Right forelimb (tissue), 1 donor: ENCODE data around the gene POLR3GL.

Experiments
- DNase-seq: peaks from one replicate; pipeline ENCODE4 v3.0.0-alpha.2; 2018

Gene POLR3GL

DNA sequence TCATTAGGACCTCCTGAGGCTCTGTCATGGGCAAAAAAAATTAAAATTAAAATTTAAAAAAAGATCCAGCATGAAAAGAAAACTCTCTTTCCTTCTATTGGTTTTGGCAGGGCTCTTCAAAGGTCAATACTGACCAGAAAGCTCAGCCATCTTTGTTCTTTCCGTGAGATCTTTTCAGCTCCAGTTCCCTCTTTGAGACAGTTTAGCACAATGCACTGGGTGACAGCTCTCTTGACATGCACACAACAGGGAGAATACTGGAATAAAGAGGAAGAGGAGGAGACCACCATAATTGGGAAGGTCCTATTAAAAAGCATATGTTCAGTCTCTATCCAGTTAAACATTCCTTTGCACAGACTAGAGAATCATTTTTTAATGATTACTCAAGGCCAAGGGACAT lies 13.0 kb upstream of the POLR3GL start:
- no peak for DNase-seq

GRCh38 chr1:145952903-145953302 lies 11.6 kb upstream of the POLR3GL start:
- DNase-seq: no peak

GRCh38 chr1:145953861-145954260 lies 10.6 kb upstream of the POLR3GL start:
- no peak for DNase-seq

- no peak for DNase-seq
Observed at GRCh38 chr1:145955436-145955835, 9.1 kb upstream of the POLR3GL start.

GRCh38 chr1:145956361-145956760 lies 8.1 kb upstream of the POLR3GL start:
- DNase-seq: no peak

DNA sequence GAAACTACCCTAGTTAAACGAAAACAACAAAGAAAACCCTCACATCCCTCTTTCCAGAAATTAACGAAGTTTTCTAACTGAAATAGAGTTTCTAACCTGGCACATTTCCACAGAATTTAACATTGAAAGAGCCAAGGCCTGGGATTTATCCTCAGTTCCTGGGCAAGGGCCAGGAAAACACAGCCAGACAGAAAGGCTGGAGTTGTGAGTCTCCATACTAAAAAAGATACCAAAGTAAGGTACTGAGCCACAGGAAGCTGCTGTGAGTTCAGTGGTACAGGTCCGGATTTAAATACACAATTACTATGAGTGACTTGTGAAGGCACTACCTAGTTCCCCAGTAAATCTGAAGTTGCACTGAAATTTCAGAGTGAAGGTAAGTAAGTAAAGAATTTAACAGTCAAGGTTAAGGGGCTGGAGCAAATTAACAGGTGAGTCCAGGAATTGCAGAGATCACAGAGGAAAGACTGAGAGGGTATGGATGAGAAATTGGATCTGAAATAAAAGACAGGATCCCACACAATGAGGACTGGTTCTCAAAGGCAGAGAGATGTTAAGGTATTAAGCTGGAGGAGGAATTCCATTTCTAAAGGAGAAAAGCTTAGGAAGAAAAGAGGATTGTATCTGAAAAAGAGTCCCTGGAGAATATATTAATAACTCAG lies 7.6 kb upstream of the POLR3GL start:
- peak; percentile 72 for DNase-seq

- peak; percentile 97 for DNase-seq
Observed at GRCh38 chr1:145957443-145958319, 6.8 kb upstream of the POLR3GL start, which contains the start of gene LIX1L. Gene LIX1L (minus strand): TSS chr1:145958017. CDS start chr1:145957927, 90 bp downstream.

DNA sequence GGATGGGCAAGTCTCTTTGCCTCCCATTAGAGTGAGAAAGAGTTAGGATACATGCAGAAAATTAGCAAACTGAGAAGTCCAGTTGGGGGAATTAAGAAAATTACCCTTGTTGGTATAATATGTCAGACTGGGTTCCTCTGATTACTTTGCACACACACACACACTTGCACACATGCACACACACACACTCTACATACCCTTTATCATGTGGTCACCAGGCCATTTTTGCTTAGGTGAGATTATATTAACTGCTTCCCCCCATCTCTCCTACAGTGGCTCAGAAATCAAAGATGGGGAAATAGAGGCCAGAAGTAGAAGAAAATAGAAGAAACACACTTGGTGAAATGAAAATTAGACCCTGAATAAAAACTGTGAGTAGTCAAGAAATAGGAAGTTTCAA lies 5.8 kb upstream of the POLR3GL start:
- DNase-seq: no peak

- DNase-seq: no peak
Observed at GRCh38 chr1:145959333-145959732, 5.2 kb upstream of the POLR3GL start.

- no peak for DNase-seq
Observed at GRCh38 chr1:145959957-145960467, 4.5 kb upstream of the POLR3GL start.

DNA sequence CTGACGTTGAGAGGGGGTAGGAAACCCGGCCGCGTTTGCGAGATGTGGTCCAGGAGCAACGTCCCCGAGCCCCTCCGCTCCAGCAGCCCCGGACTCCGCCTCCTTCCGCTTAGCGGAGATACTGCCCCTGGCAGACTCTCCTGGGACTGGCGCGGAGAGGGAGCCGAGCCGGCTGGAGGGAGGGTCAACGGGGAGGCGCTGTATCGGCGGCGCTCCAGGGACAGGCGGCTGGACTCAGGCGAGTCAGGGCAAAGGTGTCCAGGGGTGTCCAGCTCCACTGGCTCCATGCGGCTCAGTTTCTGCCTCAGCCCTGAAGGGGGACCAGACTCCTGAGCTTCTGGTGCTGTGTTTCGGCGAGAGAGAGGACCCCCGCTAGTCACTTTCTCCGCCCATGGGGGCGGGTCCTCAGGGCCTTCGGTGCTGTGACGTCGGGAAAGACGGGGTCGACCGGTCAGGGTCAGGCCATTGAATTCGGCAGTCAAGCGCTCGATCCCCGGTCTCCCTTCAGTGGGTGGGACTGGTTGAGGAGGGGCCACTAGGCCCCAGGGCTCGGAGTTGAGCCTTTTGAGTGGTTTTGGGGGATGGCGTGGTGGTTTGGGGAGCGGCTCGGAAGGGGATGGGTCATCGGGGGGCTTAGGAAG lies 3.9 kb upstream of the POLR3GL start:
- peak; percentile 87 for DNase-seq

- no peak for DNase-seq
Observed at GRCh38 chr1:145961109-145961424, 3.4 kb upstream of the POLR3GL start.

DNA sequence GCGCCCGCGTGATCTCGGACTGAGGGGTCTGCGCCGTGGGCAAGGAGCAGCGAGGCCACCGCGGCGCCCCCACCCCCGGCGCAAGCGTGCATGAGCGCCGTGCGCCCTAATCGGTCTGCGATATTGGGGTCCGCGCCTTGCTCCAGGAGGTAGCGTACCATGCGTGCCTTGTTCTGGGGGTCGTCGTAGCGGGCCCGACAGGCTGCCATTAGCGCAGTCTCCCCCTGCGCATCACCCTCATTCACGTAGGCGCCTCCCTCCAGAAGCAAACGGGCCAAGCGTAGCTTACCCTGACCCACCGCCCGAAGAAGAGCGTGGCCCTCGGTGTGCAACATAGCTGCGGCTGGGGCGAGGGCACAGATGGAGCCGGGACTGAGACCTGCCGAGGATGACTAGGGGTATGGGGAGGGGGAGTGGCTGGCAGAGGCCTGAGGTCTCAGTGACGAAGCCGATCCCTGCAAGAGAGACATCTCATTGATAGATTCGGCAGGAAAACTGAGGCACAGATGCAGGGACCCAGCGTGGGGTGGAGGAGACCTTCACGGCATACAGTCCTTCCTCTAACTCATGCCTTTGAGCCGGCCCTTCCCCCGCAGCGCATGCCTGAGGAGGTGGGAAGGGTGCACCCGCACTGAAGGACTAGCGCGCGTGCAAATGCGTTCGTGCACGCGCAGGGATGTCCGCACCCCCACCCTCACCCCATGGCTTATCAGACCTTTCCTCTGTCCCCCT lies 2.9 kb upstream of the POLR3GL start:
- no peak for DNase-seq

DNA sequence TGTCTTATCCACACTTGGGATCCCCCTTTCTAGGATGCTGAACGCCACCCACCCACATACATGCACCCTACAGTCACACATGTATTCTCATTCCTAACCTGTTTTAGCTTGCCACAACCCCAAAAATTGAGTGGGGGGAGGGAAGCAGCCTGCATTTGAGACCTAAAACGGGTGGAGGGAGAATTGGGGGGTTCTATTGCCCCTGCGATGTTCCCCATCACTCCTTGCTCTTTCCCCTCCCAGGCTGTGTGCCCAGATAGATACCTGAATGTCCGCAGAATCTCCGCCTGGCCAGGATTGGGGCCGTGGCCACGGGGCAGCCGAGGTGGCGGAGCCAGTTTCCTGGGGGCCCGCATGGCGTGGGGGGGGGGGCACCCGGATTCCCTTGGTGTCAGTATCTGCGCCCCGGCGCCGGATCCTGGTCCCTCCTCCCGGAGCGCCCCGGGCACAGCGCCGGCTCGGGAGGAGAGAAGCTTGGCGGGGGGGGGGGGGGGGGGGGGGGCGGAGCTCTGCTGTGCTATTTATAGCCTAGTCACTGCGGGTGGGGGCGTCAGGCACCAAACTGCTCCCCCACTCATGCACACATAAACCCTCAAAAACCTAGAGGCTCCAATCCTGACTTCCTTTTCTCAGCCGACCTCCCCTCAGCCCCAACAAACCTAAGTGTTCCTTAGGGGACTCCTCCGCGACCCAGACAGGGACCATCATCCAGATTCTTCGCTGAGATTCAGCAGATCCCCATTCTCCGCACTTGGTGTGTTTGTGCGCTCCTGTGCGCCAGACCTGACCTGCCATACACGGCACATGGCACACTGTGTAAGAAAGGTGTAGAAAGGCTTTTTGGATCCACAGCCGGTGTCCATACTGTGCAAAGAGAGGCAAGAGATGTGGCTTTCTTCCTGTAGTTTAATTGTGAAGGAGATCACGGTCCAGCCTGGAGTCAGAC lies 2.1 kb upstream of the POLR3GL start:
- peak; percentile 65 for DNase-seq

DNA sequence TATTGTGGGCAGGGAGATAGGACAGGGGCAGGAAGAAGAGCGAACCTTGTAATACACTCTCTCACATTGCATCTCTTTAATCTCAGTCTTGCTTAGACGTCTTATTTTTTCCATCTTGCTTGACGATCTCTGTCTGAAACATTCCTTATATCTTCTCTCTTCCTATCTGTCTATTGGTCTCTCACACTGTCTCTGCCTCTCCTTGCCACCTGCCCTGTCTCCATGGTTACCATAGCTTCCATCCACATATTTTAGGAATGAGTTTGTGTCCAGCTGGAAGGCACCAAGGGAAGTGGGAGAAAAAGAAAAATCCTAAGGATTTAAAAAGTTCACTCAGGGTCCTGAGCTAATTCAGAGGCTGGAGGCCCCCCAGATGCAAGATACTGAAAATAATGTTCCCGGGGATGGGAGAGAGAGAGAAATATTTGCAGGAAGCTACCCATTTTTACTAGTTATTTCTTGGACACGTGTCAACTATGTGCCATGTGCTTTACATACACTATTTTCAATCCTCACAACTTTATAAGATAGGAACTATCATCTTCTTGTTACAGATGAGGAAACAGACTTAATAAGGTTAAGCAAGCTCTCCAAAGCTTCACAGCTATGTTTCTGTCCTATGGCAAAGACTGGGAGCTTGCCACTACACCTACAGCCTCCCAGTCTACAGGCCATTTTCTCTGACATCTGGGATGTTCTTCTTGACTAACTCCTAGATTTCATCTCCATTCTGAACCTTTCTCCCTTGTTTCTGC lies 1.0 kb upstream of the POLR3GL start:
- DNase-seq: no peak

DNA sequence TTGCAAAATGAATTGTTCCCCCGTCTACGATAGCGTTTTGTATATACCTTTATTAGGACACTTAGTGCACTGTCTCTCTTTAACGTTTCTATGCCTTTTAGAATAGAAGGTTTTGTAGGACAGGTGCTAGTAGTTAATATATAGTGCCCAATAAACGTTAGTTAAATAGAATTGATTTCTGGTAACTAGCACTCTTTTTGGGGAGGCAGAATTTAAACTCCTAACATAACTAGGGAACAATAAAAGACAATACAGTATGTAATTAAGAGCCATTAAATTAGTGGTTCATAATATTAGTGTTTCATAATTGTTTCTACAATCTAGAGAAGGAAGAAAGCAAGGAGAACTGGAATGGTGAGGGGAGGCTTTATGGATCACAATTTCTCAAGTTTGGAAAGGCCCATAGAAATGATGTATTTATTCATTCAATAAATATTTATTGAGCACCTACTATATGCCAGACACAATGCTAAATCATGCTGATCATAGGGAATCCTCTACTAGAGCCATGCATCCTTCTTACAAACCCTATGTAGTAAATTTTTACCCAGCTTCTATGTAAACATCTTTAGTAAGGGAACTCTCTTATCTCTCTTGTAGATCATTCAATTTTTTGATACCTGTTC lies 742 bp downstream of the POLR3GL start:
- no peak for DNase-seq

DNA sequence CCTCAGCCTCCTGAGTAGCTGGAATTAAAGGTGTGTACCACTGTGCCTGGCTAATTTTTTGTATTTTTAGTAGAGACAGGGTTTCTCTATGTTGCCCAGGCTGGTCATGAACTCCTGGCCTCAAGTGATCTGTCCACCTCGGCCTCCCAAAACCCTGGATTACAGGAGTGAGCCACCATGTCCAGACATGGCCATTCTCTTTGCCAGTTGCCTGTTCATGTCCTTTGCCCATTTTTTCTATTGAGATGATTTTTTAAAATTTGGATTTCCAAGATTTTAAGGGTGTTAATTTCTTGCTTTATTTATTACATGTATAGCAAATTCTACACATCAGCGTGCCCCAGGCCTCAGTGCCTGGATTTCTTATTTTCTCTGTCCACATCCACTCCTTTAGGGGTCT lies 2.8 kb downstream of the POLR3GL start:
- DNase-seq: no peak

GRCh38 chr1:145972580-145972979 lies 8.1 kb downstream of the POLR3GL start:
- DNase-seq: no peak

GRCh38 chr1:145974721-145975120 lies 10.2 kb downstream of the POLR3GL start:
- DNase-seq: no peak

GRCh38 chr1:145975216-145975615 lies 10.7 kb downstream of the POLR3GL start:
- DNase-seq: no peak

DNA sequence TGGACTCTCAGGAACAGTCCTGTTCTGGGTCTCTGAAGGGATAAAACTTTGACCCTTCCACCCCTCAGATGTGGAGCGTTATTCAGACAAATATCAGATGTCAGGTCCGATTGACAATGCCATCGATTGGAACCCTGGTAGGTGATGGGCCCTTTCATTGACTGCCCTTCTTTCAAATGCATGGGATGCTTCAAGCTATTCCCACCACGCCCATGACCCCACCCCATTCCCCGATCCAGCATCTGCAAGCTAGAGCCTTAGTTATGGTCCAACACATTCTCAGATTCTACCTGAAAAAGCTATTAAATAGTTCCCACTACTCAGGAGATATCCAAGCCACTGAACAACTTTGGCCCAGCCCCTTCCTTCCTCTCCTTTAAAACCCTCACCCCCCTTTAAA lies 12.5 kb downstream of the POLR3GL start:
- no peak for DNase-seq
